ENCODE data around the gene OGA.

Gene OGA

DNA sequence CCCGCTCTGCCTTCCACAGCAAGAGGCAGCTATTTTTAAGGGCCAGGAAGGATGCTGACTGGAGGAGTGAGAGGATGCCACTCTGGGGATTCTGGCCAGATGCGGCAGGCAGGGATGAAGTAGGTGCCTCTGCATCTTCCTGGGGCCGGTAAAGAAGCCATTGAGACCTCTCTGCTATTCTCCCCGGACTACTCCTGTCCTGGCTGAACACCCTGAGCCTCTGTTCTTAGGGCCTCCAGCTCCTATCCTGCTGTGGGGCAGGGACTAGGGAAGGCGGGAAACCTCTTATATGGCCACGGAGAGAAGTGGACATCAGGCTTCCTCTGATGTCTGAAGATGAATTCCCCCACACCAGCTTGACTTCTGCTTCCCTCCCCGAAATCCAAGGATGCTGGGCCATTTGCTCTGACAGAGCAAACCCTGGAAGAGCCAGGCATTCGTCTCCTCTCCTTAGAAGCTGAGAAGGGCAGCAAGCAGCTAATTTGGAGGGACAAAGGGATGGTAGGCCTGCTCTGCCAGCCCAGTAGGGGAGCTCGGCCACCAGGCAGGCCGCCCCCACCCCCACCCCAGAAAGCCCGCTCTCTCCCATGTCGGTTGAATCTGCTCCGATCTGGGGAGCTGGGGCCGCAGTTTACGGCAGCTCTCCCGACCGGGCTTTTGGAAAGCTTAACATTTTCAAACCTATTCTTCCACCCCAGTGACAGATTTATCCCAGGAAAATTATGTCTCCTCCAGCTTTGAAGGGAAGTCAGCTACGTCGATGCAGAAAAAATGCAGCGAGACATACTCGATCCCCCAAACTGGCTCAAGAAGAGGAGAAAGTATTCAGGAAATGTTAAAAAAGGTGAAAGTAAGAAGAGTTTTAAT, 45.1 kb downstream of the OGA start:
- Histone ChIP-seq H3K79me2 (ENCODE audit: control insufficient read depth, insufficient read depth, low read length, unreplicated experiment) (no peaks in the 10 kb centered on the region), H3K27me3 (ENCODE audit: insufficient read depth, low read length) (peaks cover 54% of the 10 kb centered on the region), H2AFZ (ENCODE audit: low read length, unreplicated experiment) (no peak overlapping the region), H3K4me1 (ENCODE audit: control insufficient read depth, insufficient read depth, low read length, unreplicated experiment) (no peaks in the 10 kb centered on the region), H3K27ac (ENCODE audit: low read depth, low read length) (no peak overlapping the region), H3K36me3 (ENCODE audit: insufficient read depth, low read length) (no peaks in the 10 kb centered on the region), H3K4me3 (ENCODE audit: low read depth, low read length) (no peak overlapping the region)

DNA sequence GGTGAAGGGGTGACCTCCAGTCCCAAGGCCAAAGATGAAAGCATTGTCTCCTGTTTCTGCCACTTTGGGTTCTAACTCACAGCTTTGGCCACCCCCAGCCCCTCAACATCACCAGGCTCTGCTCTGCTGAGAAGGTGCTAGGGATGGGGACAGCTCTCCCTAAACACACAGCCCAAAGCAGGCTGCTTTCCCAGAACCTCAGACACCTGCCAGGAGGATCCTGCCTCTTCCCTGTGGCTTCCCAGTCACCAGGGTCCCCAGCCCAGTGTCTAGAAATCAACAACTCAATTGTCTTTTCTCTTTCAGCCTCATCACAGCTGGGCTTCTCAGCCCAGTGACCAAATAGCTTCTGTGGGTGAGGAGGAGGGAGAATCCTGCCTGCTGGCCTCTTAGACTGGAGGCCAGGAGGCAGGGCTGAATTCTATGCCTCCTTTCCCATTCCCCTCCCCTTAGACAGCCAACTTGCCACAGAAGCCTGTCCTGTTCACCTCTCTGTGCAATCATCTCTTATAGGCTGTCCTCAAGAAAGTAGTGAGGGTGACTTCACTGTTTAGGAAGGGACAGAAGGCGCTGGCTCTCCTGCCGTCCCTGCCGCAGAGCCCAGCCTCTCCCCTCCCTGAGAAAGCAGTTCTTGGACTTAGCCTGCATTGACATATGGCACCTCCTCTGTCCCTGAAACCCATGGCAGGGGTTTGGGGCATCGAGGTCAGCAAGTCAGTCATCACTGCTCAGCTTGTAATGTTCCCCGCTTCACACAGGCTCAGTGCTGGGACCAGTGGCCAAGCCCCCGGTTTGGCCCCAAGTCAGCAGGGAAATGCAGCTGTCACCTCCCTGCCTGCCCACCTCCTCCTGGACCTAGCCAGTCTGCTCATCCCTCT, 46.0 kb downstream of the OGA start:
- H3K27ac ChIP-seq (ENCODE audit: low read depth, low read length), result no peak overlapping the region
- peaks cover 58% of the 10 kb centered on the region for H3K27me3 ChIP-seq (ENCODE audit: insufficient read depth, low read length)
- no peaks in the 10 kb centered on the region for H3K4me1 ChIP-seq (ENCODE audit: control insufficient read depth, insufficient read depth, low read length, unreplicated experiment)
- H3K4me3 ChIP-seq (ENCODE audit: low read depth, low read length), result no peak overlapping the region
- no peaks in the 10 kb centered on the region for H3K36me3 ChIP-seq (ENCODE audit: insufficient read depth, low read length)
- H2AFZ ChIP-seq (ENCODE audit: low read length, unreplicated experiment), result no peak overlapping the region
- H3K79me2 ChIP-seq (ENCODE audit: control insufficient read depth, insufficient read depth, low read length, unreplicated experiment), result no peaks in the 10 kb centered on the region

DNA sequence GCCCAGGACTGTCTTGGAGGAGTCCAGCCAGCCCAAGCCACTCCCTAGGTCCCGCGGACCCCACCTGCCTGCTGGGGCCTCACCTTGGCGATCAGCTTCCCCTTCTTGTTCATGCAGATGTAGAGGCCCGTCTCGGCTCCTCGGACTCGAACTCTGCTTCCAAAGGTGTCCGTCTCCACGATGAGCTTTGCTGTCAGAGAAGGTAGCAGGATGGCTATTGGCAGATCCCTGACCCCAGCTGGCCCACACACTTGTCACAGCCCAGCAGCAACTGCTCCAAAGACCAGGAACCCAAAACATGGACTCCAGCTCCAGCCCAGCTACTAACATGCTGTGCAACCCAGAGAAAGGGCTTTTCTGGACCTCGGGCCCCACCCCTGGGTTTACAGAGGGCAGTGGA, 46.9 kb downstream of the OGA start:
- Histone ChIP-seq H3K4me1 (ENCODE audit: control insufficient read depth, insufficient read depth, low read length, unreplicated experiment) (no peaks in the 10 kb centered on the region), H3K4me3 (ENCODE audit: low read depth, low read length) (no peak overlapping the region), H3K79me2 (ENCODE audit: control insufficient read depth, insufficient read depth, low read length, unreplicated experiment) (no peaks in the 10 kb centered on the region), H3K36me3 (ENCODE audit: insufficient read depth, low read length) (no peaks in the 10 kb centered on the region), H2AFZ (ENCODE audit: low read length, unreplicated experiment) (no peak overlapping the region), H3K27ac (ENCODE audit: low read depth, low read length) (no peak overlapping the region), H3K27me3 (ENCODE audit: insufficient read depth, low read length) (peaks cover 58% of the 10 kb centered on the region)

DNA sequence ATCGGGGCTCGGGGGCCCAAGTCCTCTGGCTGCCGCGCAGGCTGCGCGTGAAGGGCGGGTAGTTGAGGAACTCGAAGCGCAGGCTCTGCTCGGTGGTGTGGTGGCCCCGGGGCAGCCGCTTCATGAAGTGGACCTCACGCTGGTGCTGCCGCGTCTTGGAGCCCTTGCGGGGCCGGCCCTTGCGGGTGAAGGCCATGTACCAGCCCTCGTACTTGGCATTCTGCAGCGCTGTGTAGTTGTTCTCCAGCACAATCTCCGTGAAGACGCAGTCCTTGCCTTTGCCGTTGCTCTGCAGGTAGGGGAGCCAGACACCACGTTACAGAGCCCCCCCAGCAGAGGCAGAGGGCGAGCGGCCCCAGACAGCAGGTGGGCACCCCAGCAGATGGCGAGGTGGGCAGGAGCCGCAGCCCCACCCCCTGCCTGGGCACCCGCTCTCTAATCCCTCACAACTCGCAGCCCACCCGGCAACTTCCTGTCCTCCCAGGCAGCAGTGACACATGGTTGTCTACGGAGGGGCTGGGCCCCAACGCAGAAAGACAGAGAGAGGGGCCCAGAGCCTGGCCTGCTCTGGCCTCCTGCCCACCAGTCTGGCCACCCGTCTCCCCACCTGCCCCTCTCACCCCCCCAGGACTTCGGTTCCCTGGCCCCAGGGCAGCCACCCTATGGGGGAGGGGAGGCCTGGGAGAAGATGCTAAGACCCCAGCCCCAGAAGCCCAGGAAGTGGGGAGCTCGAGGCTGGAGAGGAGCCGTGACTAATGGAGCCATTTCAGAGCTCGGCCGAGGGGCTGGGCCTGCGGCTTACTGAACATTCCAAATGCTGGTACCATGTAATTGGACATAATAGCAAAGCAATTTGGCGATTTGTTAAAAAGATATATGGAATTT, 47.7 kb downstream of the OGA start:
- no peak overlapping the region for H3K4me3 ChIP-seq (ENCODE audit: low read depth, low read length)
- no peaks in the 10 kb centered on the region for H3K36me3 ChIP-seq (ENCODE audit: insufficient read depth, low read length)
- H3K79me2 ChIP-seq (ENCODE audit: control insufficient read depth, insufficient read depth, low read length, unreplicated experiment), result no peaks in the 10 kb centered on the region
- H3K27me3 ChIP-seq (ENCODE audit: insufficient read depth, low read length), result peaks cover 63% of the 10 kb centered on the region
- no peaks in the 10 kb centered on the region for H3K4me1 ChIP-seq (ENCODE audit: control insufficient read depth, insufficient read depth, low read length, unreplicated experiment)
- H2AFZ ChIP-seq (ENCODE audit: low read length, unreplicated experiment), result no peak overlapping the region
- H3K27ac ChIP-seq (ENCODE audit: low read depth, low read length), result no peak overlapping the region

- Histone ChIP-seq H3K36me3 (ENCODE audit: insufficient read depth, low read length) (no peaks in the 10 kb centered on the region), H3K27ac (ENCODE audit: low read depth, low read length) (no peak overlapping the region), H3K4me3 (ENCODE audit: low read depth, low read length) (no peak overlapping the region), H3K79me2 (ENCODE audit: control insufficient read depth, insufficient read depth, low read length, unreplicated experiment) (no peaks in the 10 kb centered on the region), H3K27me3 (ENCODE audit: insufficient read depth, low read length) (peaks cover 63% of the 10 kb centered on the region), H2AFZ (ENCODE audit: low read length, unreplicated experiment) (no peak overlapping the region), H3K4me1 (ENCODE audit: control insufficient read depth, insufficient read depth, low read length, unreplicated experiment) (no peaks in the 10 kb centered on the region)
Measured at GRCh38 chr10:101769541-101770180, 48.6 kb downstream of the OGA start.

DNA sequence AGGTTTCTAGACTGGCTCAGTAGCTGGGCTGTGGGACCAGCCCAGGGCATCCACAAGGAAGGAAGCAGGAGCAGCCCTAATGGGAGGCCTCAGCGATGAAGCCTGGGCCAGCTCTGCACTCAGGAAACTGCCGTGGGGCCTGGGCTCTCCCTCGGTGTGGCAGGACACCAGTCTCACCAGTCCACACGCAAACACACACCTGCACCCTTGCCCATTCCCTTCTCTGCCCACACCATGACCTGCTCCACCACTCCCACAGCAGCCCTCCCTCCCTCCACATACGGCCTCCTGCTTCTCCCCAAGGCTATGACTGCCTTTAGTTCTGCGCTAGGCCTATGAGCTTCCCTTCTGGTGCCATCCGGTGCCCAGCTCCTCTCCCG, 49.5 kb downstream of the OGA start:
- Histone ChIP-seq H3K27me3 (ENCODE audit: insufficient read depth, low read length) (peaks cover 58% of the 10 kb centered on the region), H3K36me3 (ENCODE audit: insufficient read depth, low read length) (no peaks in the 10 kb centered on the region)

GRCh38 chr10:101767966-101768790, 50.1 kb downstream of the OGA start:
- Histone ChIP-seq H3K27ac (ENCODE audit: low read depth, low read length) (no peak overlapping the region), H3K79me2 (ENCODE audit: control insufficient read depth, insufficient read depth, low read length, unreplicated experiment) (no peaks in the 10 kb centered on the region), H3K36me3 (ENCODE audit: insufficient read depth, low read length) (no peaks in the 10 kb centered on the region), H3K4me3 (ENCODE audit: low read depth, low read length) (no peak overlapping the region), H3K4me1 (ENCODE audit: control insufficient read depth, insufficient read depth, low read length, unreplicated experiment) (no peaks in the 10 kb centered on the region), H2AFZ (ENCODE audit: low read length, unreplicated experiment) (no peak overlapping the region), H3K27me3 (ENCODE audit: insufficient read depth, low read length) (peaks cover 54% of the 10 kb centered on the region)

More for the DNA sequence above, 49.5 kb downstream of the OGA start:
- Histone ChIP-seq H3K27ac (ENCODE audit: low read depth, low read length) (no peak overlapping the region), H3K4me1 (ENCODE audit: control insufficient read depth, insufficient read depth, low read length, unreplicated experiment) (no peaks in the 10 kb centered on the region), H3K4me3 (ENCODE audit: low read depth, low read length) (no peak overlapping the region), H2AFZ (ENCODE audit: low read length, unreplicated experiment) (no peak overlapping the region), H3K79me2 (ENCODE audit: control insufficient read depth, insufficient read depth, low read length, unreplicated experiment) (no peaks in the 10 kb centered on the region)

DNA sequence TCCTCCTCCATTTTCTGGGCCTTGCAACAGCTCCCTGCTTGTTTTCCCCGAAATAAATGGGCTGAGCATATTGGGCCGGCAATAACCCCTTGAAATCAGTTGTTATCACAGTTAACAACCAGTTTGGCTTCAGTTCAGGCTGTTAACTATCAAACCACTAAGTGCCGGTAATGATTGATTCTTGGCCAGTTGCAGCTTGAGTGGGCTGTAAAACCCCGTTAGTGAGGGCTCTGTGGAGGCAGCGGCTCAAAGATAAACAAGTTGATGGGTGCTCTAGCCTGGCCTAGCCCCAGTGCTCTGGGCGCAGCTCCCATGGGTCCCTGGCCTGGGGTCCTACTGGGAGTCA, 50.7 kb downstream of the OGA start:
- Histone ChIP-seq H3K79me2 (ENCODE audit: control insufficient read depth, insufficient read depth, low read length, unreplicated experiment) (no peaks in the 10 kb centered on the region), H3K27me3 (ENCODE audit: insufficient read depth, low read length) (peaks cover 48% of the 10 kb centered on the region), H3K4me3 (ENCODE audit: low read depth, low read length) (no peak overlapping the region), H2AFZ (ENCODE audit: low read length, unreplicated experiment) (no peak overlapping the region), H3K4me1 (ENCODE audit: control insufficient read depth, insufficient read depth, low read length, unreplicated experiment) (no peaks in the 10 kb centered on the region), H3K36me3 (ENCODE audit: insufficient read depth, low read length) (no peaks in the 10 kb centered on the region), H3K27ac (ENCODE audit: low read depth, low read length) (no peak overlapping the region)

DNA sequence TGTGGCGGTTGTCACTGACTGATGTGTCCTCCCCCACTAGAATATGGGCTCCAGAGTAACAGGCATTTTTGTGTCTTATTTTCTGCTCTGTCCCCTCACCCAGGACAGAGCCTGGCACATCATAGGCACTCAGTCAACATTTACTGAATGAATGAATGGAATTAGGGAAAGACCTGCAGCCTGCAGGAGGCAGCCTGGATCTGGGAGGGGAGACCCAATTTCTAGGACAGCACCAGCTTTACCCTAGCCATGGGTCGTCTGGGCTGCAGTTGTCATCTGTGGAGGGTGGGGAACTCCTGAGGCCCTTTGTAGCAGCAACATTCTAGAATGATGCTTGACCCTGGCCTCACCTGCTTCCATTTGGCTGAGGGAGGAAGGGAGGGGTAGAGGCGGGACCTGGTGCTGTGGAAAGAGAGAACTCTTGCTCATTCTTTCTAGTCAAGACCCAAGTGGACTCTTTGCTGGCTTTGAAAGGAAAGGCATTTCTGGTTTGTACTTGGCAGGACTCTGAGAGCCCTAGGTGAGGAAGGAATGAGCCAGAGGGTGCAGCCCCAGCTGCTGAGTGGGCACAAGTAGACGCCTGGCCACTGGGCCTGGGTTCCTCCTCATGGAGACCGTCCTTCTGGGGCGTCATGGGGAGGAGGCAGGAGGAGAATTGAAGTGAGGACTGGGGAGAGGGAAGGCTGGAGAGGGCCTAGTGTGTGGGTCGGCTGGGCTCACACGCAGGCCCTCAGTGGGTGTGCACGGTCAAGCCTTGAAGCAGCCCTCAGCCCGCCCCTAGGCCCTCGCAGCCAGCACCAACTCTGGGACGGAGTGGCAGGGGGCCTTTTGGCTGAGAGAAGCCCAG, 51.3 kb downstream of the OGA start:
- H3K4me3 ChIP-seq (ENCODE audit: low read depth, low read length), result no peak overlapping the region
- H3K27me3 ChIP-seq (ENCODE audit: insufficient read depth, low read length), result peaks cover 42% of the 10 kb centered on the region
- H3K27ac ChIP-seq (ENCODE audit: low read depth, low read length), result no peak overlapping the region
- no peaks in the 10 kb centered on the region for H3K4me1 ChIP-seq (ENCODE audit: control insufficient read depth, insufficient read depth, low read length, unreplicated experiment)
- no peak overlapping the region for H2AFZ ChIP-seq (ENCODE audit: low read length, unreplicated experiment)
- H3K79me2 ChIP-seq (ENCODE audit: control insufficient read depth, insufficient read depth, low read length, unreplicated experiment), result no peaks in the 10 kb centered on the region
- H3K36me3 ChIP-seq (ENCODE audit: insufficient read depth, low read length), result no peaks in the 10 kb centered on the region
